AG08395 (cell line): ENCODE measurements around the gene RALBP1.
"Not testable (repeated sequence)": the region's sequence is repeated elsewhere in the genome, so short reads cannot be mapped to it uniquely, and the experiment has no call there.

Source experiments
- DNase-seq: peaks from one replicate; pipeline ENCODE4 v3.0.0; 2012; ENCODE audit warnings: mixed read lengths, low spot score

RALBP1 gene

DNA sequence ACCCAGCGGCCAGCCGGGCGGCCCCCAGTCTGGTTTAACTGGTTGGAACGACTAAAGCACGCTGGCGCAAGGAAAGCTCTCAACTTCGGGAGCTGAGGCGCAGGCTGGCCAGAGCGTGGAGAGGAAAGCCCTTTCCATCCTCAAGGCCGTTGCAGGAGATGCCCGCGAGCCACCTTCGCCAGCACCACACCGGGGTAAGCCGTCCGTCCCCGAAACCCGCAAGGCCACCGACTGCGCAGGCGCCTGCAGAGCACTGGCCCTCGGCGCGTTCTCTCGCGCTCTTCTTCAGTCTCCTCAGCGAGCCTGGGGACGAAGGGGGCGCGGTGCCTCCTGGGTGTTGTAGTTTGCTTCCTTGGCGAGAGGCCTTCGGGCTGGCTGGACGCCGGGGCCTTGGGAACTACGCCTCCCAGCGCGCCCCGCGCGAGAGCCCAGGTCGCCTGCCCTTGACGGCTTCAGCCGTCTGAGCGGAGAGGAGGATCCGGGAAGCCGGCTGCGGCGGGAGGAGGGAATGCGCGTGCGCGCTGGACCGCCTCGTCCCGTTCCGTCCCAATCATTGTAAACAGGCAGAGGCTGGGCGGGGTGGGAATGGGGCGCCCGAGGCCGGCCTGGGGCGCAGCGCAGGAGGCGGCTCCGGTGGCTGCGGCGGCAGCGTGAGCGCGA, at the start of gene RALBP1:
Gene RALBP1, plus strand, starts transcription at position 531 of the 660 bp plus-strand sequence. CDS start 37,533 bp downstream, outside the sequence.
- DNase-seq = peak; percentile 99

DNA sequence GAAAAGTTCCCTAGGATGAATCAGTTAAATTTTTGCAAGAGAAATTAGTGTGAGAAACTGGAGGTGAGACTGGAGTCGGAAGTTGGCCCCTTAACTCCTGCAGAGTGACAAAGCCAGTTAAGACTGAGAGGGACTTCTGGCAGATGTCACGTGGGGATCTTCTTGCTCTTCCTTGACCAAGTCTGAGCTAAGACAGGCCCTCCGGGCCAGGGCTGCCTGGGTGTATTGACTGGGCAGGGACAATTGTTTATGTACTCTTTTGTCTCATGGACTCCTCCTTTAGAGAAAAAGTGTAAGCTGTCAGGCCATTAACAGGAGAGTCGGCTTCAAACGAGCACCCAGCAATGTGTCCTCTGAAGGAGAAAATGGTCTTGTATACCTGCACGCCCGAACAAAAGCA, 48.6 kb upstream of the RALBP1 start:
- DNase-seq = no peak

DNA sequence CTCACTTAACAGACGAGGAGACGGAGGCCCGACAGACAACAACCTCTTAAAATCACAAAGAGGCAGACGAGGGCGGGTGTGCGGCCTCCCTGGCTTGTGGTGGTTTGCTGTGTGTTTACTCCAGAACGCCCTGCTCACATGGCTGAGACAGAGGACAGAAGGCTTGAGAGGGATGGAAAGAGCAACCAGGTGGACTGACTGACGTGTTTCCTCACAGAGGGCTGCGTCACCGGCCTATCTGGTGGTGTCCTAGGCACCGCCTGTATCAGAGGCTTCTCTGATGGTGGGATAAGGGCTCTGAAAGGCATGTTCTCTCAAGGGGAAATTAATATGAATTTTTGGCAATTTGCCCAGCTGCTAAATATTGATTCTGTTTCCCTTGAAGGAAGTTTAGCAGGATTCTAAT, 47.0 kb upstream of the RALBP1 start:
- no peak for DNase-seq

DNA sequence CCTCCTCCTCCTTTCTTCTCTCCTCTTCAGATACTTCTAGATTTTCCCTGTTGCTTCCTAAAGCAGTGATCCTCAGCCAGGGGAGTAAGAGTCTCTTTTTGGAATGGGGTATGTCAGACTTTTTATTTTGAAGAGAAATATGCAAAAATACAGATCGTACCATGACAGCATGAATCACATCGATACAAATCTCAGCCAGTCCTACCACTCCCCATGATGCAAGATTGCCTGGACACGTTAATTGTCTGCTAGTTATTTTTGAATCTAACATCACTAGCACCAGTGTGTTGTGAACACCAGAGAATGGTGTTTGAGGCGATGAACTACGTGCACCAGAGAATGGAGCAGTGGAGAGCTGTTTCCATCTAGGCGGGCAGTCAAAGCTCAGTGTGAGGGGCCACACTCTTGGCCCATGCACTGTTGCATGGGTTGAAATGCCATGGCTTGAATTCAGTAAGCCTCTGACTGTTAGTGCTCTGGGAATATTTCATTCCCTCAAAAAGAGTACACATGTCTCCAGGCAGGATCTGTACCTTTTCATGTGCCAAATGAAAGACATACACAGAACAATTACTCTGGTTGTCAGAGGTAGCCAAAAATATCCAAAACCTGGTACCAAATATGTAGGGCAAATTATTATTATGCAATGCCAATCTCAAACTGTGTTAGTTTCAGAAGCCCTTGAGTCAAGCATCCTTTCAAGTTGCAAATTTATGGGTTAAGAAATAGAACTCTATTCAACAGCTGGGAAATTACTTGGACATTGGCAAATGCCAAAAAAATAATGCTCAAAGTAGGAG, 46.3 kb upstream of the RALBP1 start:
- DNase-seq = peak; percentile 46

DNA sequence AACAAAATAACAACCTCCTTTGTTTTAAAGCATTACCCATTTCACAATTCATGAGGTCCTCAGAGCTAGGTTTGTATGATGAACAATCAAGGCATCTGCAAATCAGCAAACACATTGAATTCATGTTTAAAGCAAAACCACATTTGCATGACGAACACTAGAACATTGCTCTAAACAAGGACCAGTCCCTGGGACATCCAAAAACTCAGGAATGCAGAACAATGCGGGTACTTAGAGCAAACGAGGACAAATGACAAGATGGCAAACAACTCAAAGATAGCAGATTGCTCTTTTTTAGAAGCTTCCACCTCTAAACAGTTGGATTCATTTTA, 45.7 kb upstream of the RALBP1 start:
- DNase-seq = peak; percentile 88

DNA sequence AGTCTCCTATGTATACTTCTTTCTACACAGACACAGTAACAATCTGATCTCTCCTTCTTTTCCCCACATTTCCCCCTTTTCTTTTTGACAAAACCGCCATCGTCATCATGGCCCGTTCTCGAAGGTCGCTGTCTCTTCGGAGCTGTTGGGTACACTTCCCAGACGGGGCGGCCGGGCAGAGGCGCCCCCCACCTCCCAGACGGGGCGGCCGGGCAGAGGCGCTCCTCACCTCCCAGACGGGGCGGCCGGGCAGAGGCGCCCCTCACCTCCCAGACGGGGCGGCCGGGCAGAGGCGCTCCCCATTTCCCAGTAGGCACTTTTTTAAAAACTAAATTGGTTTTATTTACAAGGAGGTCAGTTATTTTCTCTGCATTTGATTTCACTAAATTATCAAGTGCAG, 45.0 kb upstream of the RALBP1 start:
- DNase-seq = not testable (repeated sequence)

DNA sequence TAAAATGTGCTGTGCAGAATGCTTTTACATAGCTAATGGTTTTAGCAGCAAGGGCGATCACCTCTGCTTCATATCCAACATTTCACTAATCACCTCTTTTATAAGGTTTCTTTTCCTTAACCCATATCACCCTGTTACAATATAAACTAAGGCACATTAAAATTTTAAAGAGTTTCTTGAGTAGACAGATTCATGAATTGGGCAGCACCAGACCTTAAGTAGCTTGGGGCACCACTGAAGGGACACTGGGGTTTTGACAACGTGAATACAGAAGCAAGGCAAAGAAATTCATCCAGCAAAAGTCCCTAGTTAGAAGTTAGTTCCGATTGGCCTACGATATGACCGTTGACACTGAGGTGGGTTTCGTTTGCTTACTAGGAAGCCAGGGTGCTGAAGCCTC, 44.0 kb upstream of the RALBP1 start:
- DNase-seq = no peak

DNA sequence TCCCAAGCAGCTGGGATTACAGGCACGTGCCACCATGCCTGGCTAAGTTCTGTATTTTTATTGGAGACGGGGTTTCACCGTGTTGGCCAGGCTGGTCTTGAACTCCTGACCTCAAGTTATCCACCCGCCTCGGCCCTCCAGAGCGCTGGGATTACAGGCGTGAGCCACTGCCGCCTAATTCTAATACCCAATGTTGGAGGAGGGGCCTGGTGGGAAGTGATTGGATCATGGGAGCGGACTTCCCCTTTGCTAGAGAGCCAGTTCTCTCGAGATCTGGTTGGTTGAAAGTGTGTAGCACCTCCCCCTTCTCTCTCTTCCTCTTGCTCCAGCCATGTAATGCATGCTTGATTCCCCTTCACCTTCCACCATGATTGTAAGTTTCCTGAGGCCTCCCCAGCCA, 42.2 kb upstream of the RALBP1 start:
- DNase-seq = not testable (repeated sequence)

DNA sequence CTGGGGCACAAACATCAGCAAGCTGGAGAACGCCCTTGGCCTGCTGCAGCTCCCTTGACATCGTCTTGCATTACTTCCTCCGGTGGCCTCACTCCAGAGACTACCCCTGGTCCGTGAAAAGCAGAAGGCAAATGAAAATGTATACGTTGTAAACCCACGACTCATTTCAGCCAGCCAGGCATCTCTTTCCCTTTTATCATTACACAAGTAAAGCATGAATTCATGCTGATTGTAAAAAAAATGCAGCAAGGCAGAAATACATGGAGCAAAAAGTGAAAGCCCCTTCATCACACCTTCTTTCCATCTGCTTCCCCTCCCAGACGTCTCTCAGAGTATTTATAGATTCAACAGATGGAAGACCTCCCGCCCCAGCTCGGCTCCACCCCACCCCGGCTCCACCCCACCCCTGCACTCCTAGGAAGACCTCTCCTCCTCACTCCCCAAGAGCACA, 41.6 kb upstream of the RALBP1 start:
- no peak for DNase-seq

DNA sequence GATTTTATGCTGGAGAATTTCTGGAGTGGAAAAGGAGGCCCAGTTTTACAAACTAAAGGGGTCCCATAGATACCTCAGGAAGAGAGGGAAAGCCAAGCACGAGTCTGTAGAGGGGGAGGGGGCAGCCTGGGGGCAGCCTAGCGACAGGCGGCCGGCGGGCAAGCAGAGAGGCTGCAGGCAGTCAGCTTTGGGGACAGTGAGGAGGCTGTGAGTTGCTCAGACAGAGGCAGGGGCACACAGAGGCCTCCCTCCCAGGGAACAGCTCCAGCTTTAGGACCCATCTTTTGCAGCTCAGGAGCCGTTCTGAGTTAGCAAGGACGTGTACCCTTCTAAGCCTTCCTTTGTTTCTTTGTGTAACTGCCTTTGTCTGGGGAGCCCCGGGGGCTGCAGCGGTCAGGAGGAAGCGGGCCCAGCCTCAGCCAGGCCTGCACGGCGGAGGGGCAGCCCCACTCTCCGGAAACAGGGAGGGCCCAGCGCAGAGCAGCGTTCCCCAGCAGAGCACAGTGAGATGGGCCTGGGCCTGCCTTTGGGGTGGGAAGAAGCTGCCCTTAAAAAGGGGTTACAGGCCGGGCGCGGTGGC, 41.1 kb upstream of the RALBP1 start:
- no peak for DNase-seq

DNA sequence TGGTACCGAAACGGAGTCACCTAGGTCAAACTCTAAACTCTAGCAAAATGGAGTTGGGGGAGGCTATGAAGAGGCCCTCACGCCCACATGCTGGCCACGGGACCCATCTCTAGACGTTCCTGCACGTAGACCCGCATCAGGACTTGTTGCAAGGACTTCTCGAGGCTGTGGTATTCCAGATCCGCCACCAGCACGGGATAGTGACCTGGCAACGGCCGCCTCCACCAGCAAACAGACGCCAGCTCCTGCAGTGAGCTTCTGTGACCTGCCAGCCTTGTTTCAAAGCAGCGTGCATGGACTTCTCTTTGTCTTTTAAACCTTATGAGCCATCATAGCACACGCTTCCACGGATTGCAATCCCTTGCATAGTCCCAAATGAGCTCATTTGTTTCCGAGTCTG, 40.3 kb upstream of the RALBP1 start:
- DNase-seq = no peak

DNA sequence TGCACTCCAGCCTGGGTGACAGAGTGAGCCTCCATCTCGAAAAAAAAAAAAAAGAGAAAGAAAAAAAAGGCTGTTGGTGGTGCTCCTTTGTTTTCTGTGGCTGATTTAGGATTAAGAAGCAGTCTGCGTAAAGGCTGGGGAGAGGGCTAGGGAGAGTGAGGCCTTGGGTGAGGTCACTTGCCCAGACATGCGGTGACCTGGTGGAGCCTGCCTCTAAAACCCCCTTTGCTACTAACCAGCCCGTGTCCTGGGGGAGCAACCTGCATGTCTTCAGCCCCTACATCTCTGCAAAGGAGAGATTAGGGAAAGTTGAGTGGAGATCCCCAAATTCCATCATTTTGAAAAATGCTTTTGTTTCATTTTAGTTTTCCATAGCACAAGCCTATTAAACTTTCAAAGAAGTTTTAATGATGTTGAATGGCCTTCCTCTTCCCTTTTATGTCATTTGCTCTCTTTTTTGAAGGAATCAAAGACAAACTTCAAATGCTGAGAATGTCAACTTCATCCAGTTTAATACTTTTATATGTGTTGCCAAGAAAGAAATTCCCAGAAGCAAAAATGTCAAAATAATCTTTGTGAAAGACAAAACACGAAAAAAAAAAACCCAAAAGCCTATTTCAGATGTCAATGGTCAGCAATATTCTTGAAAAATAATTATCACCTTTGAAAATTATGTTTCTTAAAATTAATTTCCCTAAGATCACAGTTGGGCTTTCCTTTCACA, 38.9 kb upstream of the RALBP1 start:
- DNase-seq = no peak

DNA sequence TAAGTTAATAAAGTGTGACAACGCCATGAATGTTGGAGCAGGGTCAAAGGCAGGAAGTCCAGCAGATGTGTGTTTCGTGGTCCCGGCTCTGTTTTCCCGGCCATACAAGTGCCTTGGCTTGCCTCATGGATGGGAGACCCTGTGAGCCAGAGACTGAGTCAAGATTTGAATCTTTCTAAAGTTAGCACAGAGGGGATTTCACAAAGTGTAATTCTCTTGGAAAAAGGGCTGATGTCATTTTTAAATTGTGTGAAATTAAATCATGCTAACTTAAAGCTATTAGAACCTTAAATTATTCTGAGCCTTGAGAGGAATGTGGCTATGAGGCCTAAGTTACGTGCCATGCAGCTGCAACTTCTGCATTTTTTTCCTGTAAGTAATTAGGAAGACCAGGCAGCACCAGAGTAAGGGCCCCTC, 38.3 kb upstream of the RALBP1 start:
- DNase-seq = peak; percentile 42

DNA sequence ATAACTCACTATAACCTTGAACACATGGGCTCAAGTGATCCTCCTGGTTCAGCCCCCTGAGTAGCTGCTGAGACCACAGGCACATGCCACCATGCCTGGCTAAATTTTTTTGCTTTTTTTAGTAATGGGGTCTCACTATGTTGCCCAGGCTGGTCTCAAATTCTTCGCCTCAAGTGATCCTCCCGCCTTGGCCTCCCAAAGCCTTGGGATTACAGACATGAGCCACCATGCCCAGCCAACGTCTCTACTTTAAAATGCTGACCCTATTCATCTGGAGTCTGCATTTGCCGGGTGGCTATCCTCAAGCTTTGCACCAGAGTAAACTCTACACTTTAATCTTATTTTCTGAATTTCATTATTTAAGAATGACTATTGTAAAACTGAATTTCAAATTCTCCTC, 37.6 kb upstream of the RALBP1 start:
- DNase-seq = no peak

DNA sequence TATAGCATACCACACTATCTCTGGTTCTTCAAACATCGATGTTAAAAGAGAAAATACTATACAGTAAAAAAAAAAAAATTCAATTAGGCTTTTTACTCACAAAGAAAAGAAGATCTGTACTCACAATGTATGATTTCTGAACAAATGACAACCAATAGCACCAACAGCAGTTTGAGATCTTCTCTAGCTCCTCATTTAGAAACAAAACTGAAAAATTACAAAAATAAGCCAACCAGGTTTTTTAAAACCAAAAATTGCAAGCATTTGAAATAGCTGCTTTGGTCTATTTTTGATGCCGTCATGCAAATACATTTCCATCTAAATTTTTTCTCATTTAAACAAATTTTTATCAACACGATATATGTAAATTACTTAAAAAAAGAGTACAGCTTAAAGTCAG, 34.3 kb upstream of the RALBP1 start:
- DNase-seq = no peak

DNA sequence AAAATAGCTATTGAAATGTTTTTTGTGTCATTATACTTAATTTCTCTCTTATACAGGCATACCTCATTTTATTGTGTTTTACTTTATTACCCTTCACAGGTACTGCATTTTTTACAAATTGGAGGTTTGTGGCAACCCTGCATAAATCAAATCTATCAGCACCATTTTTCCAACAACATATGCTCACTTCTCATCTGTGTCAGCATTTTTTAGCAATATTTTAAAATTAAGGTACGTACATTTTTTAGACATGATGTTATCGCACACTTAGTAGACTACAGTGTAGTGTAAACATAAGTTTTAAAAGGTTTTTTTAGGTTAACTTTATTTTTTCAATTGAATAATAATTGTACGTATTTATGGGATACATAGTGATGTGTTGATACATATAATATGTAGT, 30.8 kb upstream of the RALBP1 start:
- no peak for DNase-seq

DNA sequence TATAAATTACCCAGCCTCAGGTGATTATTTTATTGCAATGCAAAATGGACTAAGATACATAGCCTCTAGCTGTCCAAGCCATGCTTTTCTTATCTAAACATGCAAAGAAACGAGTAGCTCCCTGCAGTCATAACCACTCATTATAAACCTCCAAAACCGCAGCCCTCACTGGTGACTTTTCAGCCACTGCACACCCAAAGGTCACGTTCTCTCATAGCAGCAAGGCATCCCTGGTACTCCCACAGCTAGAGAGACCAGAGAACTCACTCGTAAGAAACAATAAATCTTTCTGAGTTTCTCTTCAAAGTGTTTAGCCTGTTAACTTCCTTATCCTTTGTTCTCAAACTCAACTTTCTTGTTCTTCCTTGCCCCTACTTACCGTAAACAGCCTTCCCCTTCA, 28.5 kb upstream of the RALBP1 start:
- DNase-seq = no peak

DNA sequence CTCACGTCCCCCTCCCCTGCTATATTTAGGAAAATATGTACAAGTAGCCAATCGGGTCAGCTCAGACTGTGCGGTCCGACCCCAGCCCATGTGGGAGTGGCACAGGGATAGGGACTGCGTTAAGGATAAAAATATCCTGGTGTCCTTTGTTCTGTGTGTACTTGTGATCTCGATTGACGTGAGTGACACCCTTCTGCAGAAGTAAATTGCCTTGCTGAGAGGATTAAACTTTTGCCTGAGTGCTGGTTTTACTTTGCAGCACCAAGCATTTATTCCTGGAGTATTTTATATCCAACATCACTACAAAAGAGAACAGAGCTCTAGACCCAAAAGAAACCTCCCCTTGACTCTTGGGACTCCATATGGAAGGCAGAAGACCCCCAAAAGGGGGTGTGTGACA, 28.0 kb upstream of the RALBP1 start:
- DNase-seq = no peak

DNA sequence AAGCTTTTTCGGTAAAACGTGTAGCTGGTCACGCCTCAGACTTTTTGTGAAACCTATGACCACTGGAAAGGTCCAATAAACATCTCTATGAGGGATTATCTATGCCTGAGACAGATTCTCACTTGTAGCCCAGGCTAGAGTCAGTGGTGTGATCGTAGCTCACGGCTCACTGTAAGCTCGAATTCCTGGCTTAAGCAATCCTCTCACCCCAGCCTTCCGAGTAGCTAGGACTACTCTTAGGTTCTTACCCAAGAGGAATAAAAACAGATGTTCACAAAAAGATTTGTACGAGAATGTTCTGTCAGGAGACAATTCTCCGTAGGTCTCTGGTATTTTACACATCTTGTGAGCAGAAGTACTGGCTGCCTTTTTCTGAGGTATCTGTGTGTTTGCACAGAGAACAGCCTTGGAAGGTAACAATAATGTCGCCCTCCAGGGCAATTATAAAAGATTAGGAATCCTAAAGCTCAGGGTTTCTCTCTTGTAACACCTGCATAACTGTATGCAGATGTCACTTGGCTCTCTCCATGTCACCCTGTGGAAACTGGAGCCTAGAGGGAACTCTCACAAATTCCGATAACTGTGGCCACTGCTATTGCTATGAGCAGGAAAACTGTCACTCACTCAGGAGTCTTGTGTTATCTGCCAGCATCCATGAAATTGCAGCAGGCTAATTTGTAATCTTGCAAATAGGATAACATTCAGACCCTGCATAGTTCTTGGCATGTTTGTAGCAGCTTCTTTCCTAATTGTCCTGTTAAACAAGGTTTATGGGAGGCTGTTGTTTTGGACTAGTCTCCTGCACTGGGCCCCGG, 25.5 kb upstream of the RALBP1 start:
- no peak for DNase-seq

DNA sequence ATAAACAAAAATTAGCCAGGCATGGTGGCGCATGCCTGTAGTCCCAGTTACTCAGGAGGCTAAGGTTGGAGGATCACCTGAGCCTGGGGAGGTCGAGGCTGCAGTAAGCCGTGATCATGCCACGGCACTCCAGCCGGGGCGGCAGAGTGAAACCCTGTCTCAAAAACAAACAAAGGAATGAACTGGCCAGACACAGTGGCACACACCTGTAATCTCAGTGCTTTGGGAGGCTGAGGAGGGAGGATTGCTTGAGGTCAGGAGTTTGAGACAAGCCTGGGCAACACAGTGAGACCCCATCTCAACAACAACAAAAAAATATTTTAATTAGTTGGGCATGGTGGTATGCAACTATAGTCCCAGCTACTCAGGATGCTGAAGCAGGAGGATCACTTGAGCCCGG, 24.4 kb upstream of the RALBP1 start:
- not testable (repeated sequence) for DNase-seq

DNA sequence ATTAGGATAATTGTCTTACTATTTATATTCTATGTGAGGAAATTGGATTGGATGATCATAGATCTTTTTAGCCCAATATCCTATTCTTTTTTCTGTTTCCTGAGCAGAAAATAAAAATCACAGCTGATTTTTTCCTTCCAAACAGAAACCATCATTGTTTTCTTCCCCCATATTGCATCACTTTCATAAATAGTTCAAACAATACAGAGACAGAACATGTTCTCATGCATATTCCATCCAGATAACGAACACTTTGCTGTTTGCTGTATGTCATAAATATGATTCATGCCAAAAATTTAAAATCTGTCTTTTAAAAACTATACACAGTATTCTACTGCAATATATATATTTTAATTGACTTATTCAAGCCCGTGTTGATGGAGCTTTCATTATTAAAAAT, 22.0 kb upstream of the RALBP1 start:
- no peak for DNase-seq
